Measurements from ENCODE around the gene CPE.

DNA sequence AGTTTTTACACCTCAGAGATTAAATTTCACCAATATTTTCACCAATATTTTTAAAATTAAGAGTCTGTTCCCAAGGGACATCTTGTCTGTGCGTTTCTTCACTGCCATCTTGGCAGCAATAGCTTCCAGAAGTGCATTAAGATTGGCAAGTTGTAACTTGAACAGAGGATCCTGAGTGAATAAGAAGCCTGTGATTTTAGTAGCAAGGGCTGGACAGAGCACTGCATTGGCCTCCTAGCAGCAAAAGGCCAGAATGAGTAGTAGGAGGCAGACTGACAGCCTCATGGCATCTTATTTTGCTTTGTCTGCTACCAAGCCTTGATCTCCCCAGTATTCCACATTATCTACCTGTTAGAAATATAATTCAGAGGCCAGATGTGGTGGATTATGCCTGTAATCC, 138.4 kb downstream of the CPE start:
- TF ChIP-seq, protein P1, sequence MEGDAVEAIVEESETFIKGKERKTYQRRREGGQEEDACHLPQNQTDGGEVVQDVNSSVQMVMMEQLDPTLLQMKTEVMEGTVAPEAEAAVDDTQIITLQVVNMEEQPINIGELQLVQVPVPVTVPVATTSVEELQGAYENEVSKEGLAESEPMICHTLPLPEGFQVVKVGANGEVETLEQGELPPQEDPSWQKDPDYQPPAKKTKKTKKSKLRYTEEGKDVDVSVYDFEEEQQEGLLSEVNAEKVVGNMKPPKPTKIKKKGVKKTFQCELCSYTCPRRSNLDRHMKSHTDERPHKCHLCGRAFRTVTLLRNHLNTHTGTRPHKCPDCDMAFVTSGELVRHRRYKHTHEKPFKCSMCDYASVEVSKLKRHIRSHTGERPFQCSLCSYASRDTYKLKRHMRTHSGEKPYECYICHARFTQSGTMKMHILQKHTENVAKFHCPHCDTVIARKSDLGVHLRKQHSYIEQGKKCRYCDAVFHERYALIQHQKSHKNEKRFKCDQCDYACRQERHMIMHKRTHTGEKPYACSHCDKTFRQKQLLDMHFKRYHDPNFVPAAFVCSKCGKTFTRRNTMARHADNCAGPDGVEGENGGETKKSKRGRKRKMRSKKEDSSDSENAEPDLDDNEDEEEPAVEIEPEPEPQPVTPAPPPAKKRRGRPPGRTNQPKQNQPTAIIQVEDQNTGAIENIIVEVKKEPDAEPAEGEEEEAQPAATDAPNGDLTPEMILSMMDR (conservative IDR thresholded peaks at IDR 0.05; ENCODE audit: low read depth, low read length): no peak
- TF ChIP-seq POLR2A (IDR thresholded peaks at IDR 0.05; ENCODE audit: low read depth, low read length) (no peak), RFX5 (IDR thresholded peaks at IDR 0.05; ENCODE audit: low read depth, low read length) (no peak)
